Stimulated activated CD8-positive, alpha-beta memory T cell treated with anti-CD3 and anti-CD28 coated beads, Interleukin-15, amount 100 ng/mL, for 24 hours (primary cell): ENCODE measurements around the gene TTC3.

ENCODE experiments used
- DNase-seq: peaks from one replicate; pipeline ENCODE4 v3.0.0-alpha.2; 2020; ENCODE audit warnings: low read depth

The TTC3 gene

GRCh38 chr21:37153196-37153934 lies 80.3 kb downstream of the TTC3 start:
- DNase-seq, result no peak

DNA sequence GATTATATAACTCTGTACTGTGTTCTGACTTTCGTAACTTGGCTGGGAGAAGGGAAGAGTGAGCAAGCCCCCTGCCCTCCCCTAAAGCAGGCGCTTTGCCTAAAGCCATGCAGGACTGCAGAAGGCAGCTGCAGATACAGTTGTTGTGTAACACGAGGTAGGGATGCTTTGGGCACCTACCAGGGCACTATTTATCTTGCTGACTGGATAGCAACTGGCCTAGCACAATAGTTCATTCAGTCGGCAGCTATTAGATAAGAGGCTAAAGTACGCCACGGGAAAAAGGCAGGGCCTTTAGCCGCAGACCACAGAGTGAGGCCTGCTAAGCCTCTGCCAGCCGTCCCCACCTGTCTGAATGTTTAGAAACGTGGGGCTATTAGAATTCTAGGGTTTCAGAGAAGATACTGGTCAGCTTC lies 80.9 kb downstream of the TTC3 start:
- DNase-seq, result no peak

- no peak for DNase-seq
Observed at GRCh38 chr21:37155186-37155585, 82.1 kb downstream of the TTC3 start.

DNA sequence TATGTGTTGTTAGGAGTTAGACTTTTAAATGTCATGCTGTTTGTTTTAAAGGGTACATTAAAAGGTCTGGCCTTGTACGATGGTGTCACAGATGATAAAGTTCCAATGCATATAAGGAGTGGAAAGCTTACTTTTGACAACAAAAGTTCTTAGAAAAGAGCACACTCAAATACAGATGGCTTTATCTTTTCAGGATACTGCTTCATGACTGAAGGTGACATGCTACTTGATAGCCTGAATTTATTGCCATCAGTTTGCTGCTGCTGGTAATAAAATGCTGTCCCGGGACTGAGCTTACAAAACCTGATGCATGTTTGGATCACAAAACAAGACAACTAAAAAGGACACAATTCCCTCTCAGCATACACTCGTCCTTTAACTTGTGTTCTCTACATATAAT lies 84.9 kb downstream of the TTC3 start:
- no peak for DNase-seq

DNA sequence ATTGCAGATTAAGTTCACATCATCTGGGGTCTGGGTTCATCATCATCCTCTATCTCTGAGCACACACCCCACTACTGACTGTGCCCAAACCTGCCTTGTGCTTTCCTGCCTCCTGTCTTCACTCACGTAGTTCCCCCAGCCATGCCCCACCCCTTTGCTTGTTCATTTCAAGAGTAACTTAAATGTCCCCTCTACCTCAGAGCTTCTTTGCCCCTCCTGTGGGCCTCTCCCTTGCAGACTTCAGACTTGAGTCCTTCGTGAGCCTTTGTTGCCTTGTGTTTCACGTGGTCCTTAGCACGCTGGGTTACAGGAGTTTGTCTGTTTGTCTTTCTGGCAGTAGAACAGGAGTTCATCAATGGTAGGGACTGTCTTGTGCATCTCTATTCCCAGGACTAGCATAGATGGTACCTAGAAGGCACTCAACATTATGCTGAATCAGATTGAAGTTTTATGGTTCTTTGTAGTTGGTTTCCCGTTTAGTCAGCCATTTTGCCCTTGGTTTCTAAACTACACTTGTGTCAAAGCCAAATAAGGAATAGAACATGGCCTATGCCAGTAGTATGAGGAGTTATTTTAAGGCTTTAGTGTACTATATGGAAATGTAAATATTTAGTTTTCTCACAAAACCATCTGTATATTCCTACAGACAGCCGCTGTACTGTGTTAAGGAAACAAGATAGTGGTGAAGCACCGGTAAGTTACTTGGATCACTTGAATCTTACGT lies 86.2 kb downstream of the TTC3 start:
- DNase-seq, result no peak

GRCh38 chr21:37159949-37160348 lies 86.9 kb downstream of the TTC3 start:
- no peak for DNase-seq

- DNase-seq, result no peak
Observed at GRCh38 chr21:37164742-37165141, 91.7 kb downstream of the TTC3 start.

DNA sequence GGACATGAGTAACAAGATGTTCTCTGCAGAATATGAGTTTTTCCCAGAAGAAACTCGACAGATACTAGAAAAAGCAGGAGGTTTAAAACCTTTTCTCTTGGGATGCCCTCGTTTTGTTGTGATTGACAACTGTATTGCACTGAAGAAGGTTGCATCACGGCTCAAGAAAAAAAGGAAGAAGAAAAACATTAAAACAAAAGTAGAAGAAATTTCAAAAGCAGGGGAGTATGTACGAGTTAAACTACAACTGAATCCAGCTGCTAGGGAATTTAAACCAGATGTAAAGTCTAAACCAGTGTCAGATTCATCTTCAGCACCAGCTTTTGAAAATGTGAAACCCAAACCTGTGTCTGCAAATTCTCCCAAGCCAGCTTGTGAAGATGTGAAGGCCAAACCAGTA lies 92.5 kb downstream of the TTC3 start:
- DNase-seq, result no peak

- DNase-seq, result no peak
Observed at GRCh38 chr21:37166733-37167132, 93.7 kb downstream of the TTC3 start.

DNA sequence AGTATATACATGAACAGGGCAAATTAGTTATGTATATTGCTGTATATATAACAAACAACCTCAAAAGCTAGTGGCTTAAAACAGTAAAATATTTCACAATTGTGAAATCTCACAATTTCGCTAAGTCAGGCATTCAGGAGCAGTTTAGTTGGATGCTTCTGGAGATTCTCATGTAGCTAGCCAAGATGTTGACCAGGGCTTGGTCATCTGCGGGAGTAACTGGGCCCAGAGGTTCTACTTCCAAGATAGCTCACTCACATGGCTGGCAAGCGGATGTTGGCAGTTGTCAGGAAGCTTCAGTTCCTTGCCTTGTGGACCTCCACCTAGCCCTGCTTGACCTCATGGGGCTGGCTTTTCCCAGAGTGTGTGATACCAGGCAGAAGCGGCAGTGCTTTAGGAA lies 95.6 kb downstream of the TTC3 start:
- no peak for DNase-seq

DNA sequence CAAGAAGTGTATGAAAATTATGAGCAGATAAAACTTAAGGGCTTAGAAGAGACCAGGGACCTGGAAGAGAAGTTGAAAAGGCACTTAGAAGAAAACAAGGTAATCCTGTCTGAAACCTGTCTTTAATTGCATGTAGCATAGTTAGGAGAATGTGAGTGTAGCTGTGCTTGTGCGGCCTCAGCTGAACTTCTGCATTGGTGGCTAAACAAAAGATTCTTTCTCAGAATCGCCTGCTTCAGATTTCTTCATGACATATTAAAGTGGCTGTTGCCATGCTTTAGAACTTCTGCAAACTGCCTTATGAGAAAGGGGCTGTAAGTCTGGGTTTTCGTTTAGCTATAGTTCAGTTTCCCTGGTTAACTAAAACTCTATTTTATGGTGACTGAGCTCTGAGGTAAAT lies 99.6 kb downstream of the TTC3 start:
- DNase-seq, result no peak

GRCh38 chr21:37176716-37177115 lies 103.7 kb downstream of the TTC3 start:
- DNase-seq, result no peak

GRCh38 chr21:37181059-37181458 lies 108.0 kb downstream of the TTC3 start:
- DNase-seq, result no peak

GRCh38 chr21:37182222-37182621 lies 109.2 kb downstream of the TTC3 start:
- no peak for DNase-seq

GRCh38 chr21:37183749-37184148 lies 110.7 kb downstream of the TTC3 start:
- DNase-seq, result no peak

DNA sequence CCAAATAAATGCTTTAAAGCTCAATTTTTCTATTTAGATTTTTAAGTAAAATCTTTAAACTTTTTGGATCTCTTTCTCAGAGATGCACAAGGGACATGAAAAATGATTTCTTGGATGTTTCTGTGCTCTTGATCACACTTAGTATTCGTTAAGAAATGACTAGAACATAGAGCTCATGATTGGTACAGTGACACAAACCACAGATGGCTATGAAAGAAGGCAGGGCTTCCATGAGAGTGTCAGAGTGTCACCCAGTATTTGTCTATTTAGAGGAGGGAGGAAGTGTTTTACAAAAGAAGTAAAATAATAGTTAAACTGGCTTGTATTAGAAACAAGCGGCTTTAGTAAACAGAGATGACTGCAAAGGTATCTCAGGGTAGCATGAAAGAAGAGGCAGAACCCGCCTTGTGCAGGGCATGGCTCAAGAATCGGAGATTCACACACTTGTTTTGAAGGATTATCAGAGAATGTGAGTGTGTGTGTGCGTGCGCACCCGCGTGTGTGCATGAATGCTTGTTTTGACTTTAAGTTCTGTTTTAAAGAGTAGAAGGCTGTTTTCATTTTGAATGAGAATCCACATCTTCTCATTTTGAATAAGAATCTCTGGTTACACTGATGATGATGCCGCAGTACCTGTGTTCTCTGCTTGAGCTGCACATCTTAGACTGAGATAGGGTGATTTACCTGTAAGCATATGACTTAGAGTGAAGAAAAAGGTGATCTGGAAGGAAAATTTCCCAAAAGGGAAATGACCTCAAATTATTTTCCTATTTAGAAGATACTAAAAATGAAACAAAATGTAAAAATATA lies 111.9 kb downstream of the TTC3 start:
- DNase-seq, result no peak

- no peak for DNase-seq
Observed at GRCh38 chr21:37186983-37187382, 113.9 kb downstream of the TTC3 start.

- DNase-seq, result no peak
Observed at GRCh38 chr21:37188825-37189224, 115.8 kb downstream of the TTC3 start.

GRCh38 chr21:37192019-37192418 lies 119.0 kb downstream of the TTC3 start:
- DNase-seq, result no peak

GRCh38 chr21:37193006-37193405 lies 120.0 kb downstream of the TTC3 start:
- DNase-seq, result no peak

- no peak for DNase-seq
Observed at GRCh38 chr21:37193676-37194075, 120.6 kb downstream of the TTC3 start.

GRCh38 chr21:37195059-37195458 lies 122.0 kb downstream of the TTC3 start:
- no peak for DNase-seq

DNA sequence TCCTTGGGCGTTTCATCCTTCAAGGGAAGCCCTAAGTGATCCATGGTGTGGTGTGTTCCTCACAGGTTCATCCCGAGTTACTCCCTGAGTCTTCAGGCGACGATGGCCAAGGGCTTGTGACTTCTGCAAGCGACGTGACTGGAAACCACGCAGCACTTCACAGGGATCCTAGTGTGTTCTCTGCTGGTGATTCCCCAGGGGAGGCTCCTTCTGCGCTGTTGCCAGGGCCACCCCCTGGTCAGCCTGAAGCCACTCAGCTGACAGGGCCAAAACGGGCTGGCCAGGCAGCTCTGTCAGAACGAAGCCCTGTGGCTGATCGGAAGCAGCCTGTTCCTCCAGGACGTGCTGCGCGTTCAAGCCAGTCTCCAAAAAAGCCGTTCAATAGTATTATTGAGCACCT lies 122.6 kb downstream of the TTC3 start:
- DNase-seq, result no peak
